HUES48 (cell line): ENCODE results near the gene CGREF1.

Experiments used
- H3K27ac ChIP-seq: one replicate; pipeline ENCODE4 v1.7.0; 2013; ENCODE audit warnings: low read depth, low read length, inconsistent platforms
- H3K27me3 ChIP-seq: 2 replicates; pipeline ENCODE4 v1.6.1; 2013; ENCODE audit warnings: mild to moderate bottlenecking, low read length; ENCODE audit not compliant: control insufficient read depth, insufficient read depth
- H3K36me3 ChIP-seq: 2 replicates; pipeline ENCODE4 v1.6.1; 2013; ENCODE audit warnings: low read length; ENCODE audit not compliant: control insufficient read depth, insufficient read depth
- H3K4me1 ChIP-seq: 2 replicates; pipeline ENCODE4 v1.6.1; 2013; ENCODE audit warnings: mild to moderate bottlenecking, low read length; ENCODE audit not compliant: control insufficient read depth, insufficient read depth
- H3K4me3 ChIP-seq: 2 replicates; pipeline ENCODE4 v1.5.1; 2013; ENCODE audit warnings: mild to moderate bottlenecking, low read depth, low read length
- H3K9ac ChIP-seq: 2 replicates; pipeline ENCODE4 v1.6.1; 2013; ENCODE audit warnings: mild to moderate bottlenecking, low read depth, low read length, moderate library complexity
- H3K9me3 ChIP-seq: 2 replicates; pipeline ENCODE4 v1.6.1; 2013; ENCODE audit warnings: low read length; ENCODE audit not compliant: control insufficient read depth, insufficient read depth

The CGREF1 gene

GRCh38 chr2:27118525-27119329 is at the start of gene CGREF1:
TSS of gene CGREF1 (minus strand) at chr2:27119128. CDS start at chr2:27104366, 14,762 bp downstream.
- Histone ChIP-seq H3K4me3 (peak within 1 kb of the TSS; percentile 69), H3K4me1 (peaks cover 7% of the 10 kb centered on the region; the same call in 1 of the 2 replicates), H3K9ac (peak within 1 kb of the TSS; percentile 18; the same call in 1 of the 2 replicates), H3K9me3 (no peaks in the 10 kb centered on the region), H3K27me3 (peaks cover 68% of the 10 kb centered on the region), H3K27ac (no peak within 1 kb of the TSS), H3K36me3 (no peaks in the 10 kb centered on the region)

DNA sequence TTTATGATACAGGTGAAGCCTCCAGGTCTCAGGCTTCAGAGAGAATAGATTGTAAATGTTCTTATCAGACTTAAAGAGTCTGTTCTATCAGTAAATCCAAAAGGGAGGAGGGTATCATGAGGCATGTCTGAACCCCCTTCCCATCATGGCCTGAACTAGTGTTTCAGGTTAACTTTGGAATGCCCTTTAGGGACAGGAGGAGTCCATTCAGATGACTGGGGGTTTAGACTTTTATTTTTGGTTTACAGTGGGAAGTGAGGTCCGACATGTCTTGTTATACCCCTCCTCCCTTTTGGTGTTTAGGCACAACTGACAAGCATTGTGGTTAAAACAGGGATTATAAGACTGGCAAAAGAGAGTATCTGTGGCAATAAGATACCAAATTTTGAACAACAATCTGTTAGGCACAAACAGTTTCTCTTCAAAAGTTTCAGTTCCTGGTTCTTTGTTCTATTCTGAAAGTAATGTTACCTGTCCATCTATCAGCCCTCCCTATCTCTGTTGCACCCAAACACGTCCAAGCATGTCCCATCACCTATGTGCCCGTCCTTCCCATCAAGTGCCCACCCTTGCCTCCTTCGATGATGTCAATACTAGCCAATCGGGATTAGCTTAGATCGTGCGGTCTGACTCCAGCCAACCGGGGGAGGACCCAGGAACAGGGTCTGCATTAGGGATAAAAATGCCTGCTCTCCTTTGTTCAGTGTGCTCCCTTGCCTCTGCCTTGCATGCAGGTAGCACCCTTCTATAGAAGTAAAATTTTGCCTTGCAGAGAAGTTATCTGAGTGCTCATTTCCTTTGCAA is 46.2 kb upstream of the CGREF1 start:
- peaks cover 4% of the 10 kb centered on the region; the same call in 1 of the 2 replicates for H3K9me3 ChIP-seq
- H3K9ac ChIP-seq, result no peak overlapping the region
- H3K4me1 ChIP-seq, result no peaks in the 10 kb centered on the region
- no peak overlapping the region for H3K4me3 ChIP-seq
- no peak overlapping the region for H3K27ac ChIP-seq
- H3K36me3 ChIP-seq, result no peaks in the 10 kb centered on the region
- H3K27me3 ChIP-seq, result no peaks in the 10 kb centered on the region

GRCh38 chr2:27162151-27163121 is 43.5 kb upstream of the CGREF1 start:
- no peak overlapping the region for H3K4me3 ChIP-seq
- H3K9ac ChIP-seq, result no peak overlapping the region
- no peaks in the 10 kb centered on the region for H3K4me1 ChIP-seq
- H3K9me3 ChIP-seq, result peaks cover 4% of the 10 kb centered on the region; the same call in 1 of the 2 replicates
- H3K36me3 ChIP-seq, result no peaks in the 10 kb centered on the region
- no peak overlapping the region for H3K27ac ChIP-seq
- no peaks in the 10 kb centered on the region for H3K27me3 ChIP-seq

- no peak overlapping the region for H3K27ac ChIP-seq
- H3K4me3 ChIP-seq, result no peak overlapping the region
- H3K27me3 ChIP-seq, result no peaks in the 10 kb centered on the region
- peaks cover 4% of the 10 kb centered on the region; the same call in 1 of the 2 replicates for H3K9me3 ChIP-seq
- H3K9ac ChIP-seq, result no peak overlapping the region
- no peaks in the 10 kb centered on the region for H3K4me1 ChIP-seq
- no peaks in the 10 kb centered on the region for H3K36me3 ChIP-seq
These were observed 41.3 kb upstream of the CGREF1 start for GRCh38 chr2:27160191-27160590.

- no peaks in the 10 kb centered on the region for H3K4me1 ChIP-seq
- no peaks in the 10 kb centered on the region for H3K27me3 ChIP-seq
- H3K9ac ChIP-seq, result no peak overlapping the region
- no peak overlapping the region for H3K4me3 ChIP-seq
- H3K36me3 ChIP-seq, result no peaks in the 10 kb centered on the region
- H3K27ac ChIP-seq, result no peak overlapping the region
- no peaks in the 10 kb centered on the region for H3K9me3 ChIP-seq
These were observed 40.3 kb upstream of the CGREF1 start for GRCh38 chr2:27159271-27159670.

- H3K9ac ChIP-seq, result no peak overlapping the region
- no peaks in the 10 kb centered on the region for H3K36me3 ChIP-seq
- no peaks in the 10 kb centered on the region for H3K9me3 ChIP-seq
- no peaks in the 10 kb centered on the region for H3K4me1 ChIP-seq
- H3K27me3 ChIP-seq, result no peaks in the 10 kb centered on the region
- no peak overlapping the region for H3K27ac ChIP-seq
- no peak overlapping the region for H3K4me3 ChIP-seq
These were observed 39.5 kb upstream of the CGREF1 start for GRCh38 chr2:27158468-27158867.

GRCh38 chr2:27155069-27155520 is 36.2 kb upstream of the CGREF1 start:
- Histone ChIP-seq H3K9ac (no peak overlapping the region), H3K9me3 (no peaks in the 10 kb centered on the region)

DNA sequence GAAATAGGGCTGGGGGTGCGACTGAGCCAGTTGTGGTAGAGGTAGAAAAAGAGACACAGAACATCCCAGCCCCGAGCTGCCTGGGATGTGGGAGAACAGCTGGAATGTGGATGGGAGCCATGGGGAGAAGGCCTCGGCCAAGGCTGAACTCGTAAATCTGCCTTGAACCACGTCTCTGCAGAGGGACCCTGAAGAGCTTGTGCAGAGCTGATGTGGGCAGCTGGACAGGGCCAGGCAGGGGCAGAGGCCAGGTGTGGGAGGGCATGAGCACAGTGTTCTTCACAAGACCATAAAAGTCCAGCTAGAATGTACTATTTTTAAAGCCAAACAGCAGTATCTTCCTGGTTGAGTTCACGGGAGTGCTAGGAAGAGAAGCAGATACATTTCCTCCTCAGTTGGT is 35.6 kb upstream of the CGREF1 start:
- no peaks in the 10 kb centered on the region for H3K36me3 ChIP-seq

More at GRCh38 chr2:27155069-27155520, 36.2 kb upstream of the CGREF1 start:
- Histone ChIP-seq H3K4me1 (no peaks in the 10 kb centered on the region), H3K27ac (no peak overlapping the region), H3K36me3 (no peaks in the 10 kb centered on the region), H3K4me3 (no peak overlapping the region), H3K27me3 (no peaks in the 10 kb centered on the region)

GRCh38 chr2:27152796-27153464 is 34.0 kb upstream of the CGREF1 start:
- no peaks in the 10 kb centered on the region for H3K4me1 ChIP-seq
- no peak overlapping the region for H3K27ac ChIP-seq
- no peak overlapping the region for H3K4me3 ChIP-seq
- H3K9me3 ChIP-seq, result no peaks in the 10 kb centered on the region
- no peaks in the 10 kb centered on the region for H3K27me3 ChIP-seq
- H3K9ac ChIP-seq, result no peak overlapping the region
- no peaks in the 10 kb centered on the region for H3K36me3 ChIP-seq

More for the DNA sequence above, 35.6 kb upstream of the CGREF1 start:
- no peak overlapping the region for H3K9ac ChIP-seq
- no peak overlapping the region for H3K4me3 ChIP-seq
- H3K27me3 ChIP-seq, result no peaks in the 10 kb centered on the region
- H3K4me1 ChIP-seq, result no peaks in the 10 kb centered on the region
- no peak overlapping the region for H3K27ac ChIP-seq
- no peaks in the 10 kb centered on the region for H3K9me3 ChIP-seq
